Left lung (tissue), 10 donors: ENCODE measurements around the gene ARRDC5. TPM values are rescaled to one million over a fixed set of nuclear protein-coding genes. Genes with fewer than 3 reads are reported as not detected.
"Not testable (repeated sequence)": the region's sequence is repeated elsewhere in the genome, so short reads cannot be mapped to it uniquely, and the experiment has no call there.

ENCODE experiments used
- ATAC-seq: fragments of 200-7000 bp; cut with Tn5 transposase; one replicate; pipeline ENCODE4 v1.9.1; 2020; ENCODE audit warnings: moderate library complexity
- DNase-seq, 4 donors: peaks; one replicate each; pipeline ENCODE4 v3.0.0-alpha.2; 2013 to 2020
- H3K27ac ChIP-seq, 2 donors: fragments of 200-600 bp; sonication (generic) in 1 of 2; one replicate each; pipeline versions ENCODE4 v1.5.0 to v1.8.0; 2020 to 2021
- H3K27me3 ChIP-seq, 2 donors: fragments of 200-600 bp; sonication (generic) in 1 of 2; one replicate each; pipeline versions ENCODE4 v1.5.0 to v1.8.0; 2020 to 2021
- H3K36me3 ChIP-seq, 2 donors: fragments of 200-600 bp; sonication (generic) in 1 of 2; one replicate each; pipeline versions ENCODE4 v1.5.0 to v1.8.0; 2020 to 2021
- H3K4me1 ChIP-seq, 2 donors: fragments of 200-600 bp; one replicate each; pipeline ENCODE4 v1.8.0; 2021
- H3K4me3 ChIP-seq, 2 donors: fragments of 200-600 bp; sonication (generic) in 1 of 2; one replicate each; pipeline versions ENCODE4 v1.5.0 to v1.8.0; 2020 to 2021; ENCODE audit warnings: mild to moderate bottlenecking in 1 of 2
- H3K9me3 ChIP-seq, 2 donors: fragments of 200-600 bp; sonication (generic) in 1 of 2; one replicate each; pipeline versions ENCODE4 v1.5.0 to v1.8.0; 2020 to 2021
- intact Hi-C, 2 donors: fragments of 100-400 bp; cut with DNase I; formaldehyde crosslinking; loops; one replicate each; pipeline versions ENCODE4 v1.11.2 to v1.14.2; 2022
- polyA plus RNA-seq, 6 donors: library from polyadenylated mRNA; unstranded; fragments of 120-200 nt; gene quantifications; one replicate each; pipeline ENCODE4 v1.2.1, GENCODE V29; 2013; ENCODE audit not compliant: insufficient read length in 6 of 6
- total RNA-seq, 2 donors: library from RNA; stranded (reverse); fragmentation: NEBNext Ultra II Directional; extraction: Animal tissue kit (Norgen Biotek cat#: 25700); gene quantifications; one replicate each; pipeline ENCODE4 v1.2.1, GENCODE V29; 2021
- TF ChIP-seq, protein P1 (sequence below), 2 donors: fragments of 200-600 bp; sonication (generic) in 1 of 2; IDR thresholded peaks; one replicate each; pipeline versions ENCODE4 v1.5.0 to v1.8.0; 2021; ENCODE audit warnings: antibody characterized with exemption in 2 of 2
- donor health status: DM: no; HTN: yes; CAD: no.
- donor health status: DM: no; HTN: no; CAD: no.

Gene ARRDC5
- total and polyA plus RNA-seq, 8 donors: 0.08 to 0.81 (median 0.22) TPM; not detected in 4

DNA sequence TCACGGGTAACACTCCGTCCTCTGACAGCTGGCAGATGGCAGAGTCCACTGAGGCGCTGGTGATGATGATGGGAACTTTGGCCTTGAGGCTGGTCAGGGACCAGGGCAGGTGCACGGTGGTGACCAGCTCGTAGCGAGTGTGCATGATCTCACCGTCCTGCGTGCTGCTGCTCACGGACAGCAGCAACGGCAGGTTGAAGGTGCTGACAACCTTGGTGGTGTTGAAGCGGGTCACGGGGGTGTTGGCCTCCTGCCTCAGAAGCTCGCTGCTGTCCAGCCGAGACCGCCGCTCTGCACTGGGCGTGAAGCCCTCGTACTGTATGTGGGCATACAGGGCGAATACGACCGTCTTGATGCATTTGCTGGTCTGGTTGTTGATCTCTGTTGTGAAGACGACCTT lies 11.6 kb downstream of the ARRDC5 start:
- Histone ChIP-seq H3K4me3 (no peak overlapping the region), H3K27ac (no peak overlapping the region), H3K36me3 (no peaks in the 10 kb centered on the region), H3K4me1 (peaks cover 0 to 15% of the 10 kb centered on the region in 2 donors), H3K9me3 (no peaks in the 10 kb centered on the region), H3K27me3 (peaks cover 0 to 8% of the 10 kb centered on the region in 2 donors)
- ATAC-seq (no peak), DNase-seq (no peak)
- TF ChIP-seq, protein P1, sequence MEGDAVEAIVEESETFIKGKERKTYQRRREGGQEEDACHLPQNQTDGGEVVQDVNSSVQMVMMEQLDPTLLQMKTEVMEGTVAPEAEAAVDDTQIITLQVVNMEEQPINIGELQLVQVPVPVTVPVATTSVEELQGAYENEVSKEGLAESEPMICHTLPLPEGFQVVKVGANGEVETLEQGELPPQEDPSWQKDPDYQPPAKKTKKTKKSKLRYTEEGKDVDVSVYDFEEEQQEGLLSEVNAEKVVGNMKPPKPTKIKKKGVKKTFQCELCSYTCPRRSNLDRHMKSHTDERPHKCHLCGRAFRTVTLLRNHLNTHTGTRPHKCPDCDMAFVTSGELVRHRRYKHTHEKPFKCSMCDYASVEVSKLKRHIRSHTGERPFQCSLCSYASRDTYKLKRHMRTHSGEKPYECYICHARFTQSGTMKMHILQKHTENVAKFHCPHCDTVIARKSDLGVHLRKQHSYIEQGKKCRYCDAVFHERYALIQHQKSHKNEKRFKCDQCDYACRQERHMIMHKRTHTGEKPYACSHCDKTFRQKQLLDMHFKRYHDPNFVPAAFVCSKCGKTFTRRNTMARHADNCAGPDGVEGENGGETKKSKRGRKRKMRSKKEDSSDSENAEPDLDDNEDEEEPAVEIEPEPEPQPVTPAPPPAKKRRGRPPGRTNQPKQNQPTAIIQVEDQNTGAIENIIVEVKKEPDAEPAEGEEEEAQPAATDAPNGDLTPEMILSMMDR (IDR thresholded peaks at IDR 0.05): no peak
- intact Hi-C loops: no loop called here

DNA sequence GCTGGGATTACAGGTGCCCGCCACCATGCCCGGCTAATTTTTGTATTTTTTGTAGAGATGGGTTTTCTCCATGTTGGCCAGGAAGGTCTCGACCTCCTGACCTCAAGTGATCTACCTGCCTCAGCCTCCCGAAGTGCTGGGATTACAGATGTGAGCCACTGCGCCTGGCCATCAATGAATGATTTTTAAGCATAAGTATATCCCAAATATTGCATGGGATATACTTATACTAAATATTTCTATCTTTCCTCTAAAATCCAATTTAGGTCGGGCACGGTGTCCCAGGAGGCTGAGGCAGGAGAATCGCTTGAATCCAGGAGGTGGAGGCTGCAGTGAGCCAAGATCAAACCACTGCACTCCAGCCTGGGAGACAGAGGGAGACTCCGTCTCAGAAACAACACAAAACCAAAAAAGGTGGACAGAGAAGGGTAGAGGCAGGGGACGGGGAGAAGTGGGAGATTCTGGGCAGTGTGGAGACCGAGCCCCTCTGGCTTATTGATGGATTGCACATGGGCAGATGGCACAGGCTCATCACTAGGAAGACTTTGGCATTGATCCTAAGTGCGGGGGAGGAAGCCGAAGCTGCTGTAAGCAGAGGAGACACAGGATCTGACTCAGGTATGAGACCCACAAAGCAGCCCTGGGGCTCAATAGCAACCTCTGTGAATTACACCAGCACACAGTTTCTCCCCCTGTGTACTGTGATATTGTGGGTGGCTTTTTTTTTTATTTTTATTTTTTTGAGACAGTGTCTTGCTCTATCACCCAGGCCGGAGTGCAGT lies 13.5 kb downstream of the ARRDC5 start:
- intact Hi-C loops: no loop called here
- no peak for ATAC-seq

DNA sequence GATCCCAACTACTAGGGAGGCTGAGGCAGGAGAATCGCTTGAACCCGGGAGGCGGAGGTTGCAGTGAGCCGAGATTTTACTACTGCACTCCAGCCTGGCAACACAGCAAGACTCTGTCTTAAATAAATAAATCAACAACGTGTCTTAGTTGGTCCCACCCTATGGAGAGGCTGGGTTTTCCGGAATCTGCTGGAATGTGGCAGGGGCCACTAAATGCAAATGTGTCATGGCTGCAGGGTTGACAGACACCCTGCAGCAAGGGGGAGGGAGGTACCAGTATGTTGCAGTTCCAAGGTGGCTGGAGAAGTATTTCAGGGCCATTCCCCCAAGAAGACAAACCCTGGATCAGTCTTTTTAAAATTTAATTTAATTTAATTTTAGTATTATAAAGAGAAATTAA lies 14.9 kb downstream of the ARRDC5 start:
- ATAC-seq: not testable (repeated sequence)

More for the DNA sequence above, 13.5 kb downstream of the ARRDC5 start:
- no peak for DNase-seq
- Histone ChIP-seq H3K27me3 (peaks cover 0 to 8% of the 10 kb centered on the region in 2 donors), H3K4me3 (no peak overlapping the region), H3K27ac (no peak overlapping the region), H3K36me3 (no peaks in the 10 kb centered on the region), H3K9me3 (no peaks in the 10 kb centered on the region), H3K4me1 (no peaks in the 10 kb centered on the region)
- TF ChIP-seq, protein P1 (IDR thresholded peaks at IDR 0.05): no peak

DNA sequence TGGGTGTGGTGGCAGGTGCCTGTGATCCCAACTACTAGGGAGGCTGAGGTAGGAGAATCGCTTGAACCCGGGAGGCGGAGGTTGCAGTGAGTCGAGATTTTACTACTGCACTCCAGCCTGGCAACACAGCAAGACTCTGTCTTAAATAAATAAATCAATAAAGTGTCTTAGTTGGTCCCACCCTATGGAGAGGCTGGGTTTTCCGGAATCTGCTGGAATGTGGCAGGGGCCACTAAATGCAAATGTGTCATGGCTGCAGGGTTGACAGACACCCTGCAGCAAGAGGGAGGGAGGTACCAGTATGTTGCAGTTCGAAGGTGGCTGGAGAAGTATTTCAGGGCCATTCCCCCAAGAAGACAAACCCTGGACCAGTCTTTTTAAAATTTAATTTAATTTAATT lies 17.7 kb downstream of the ARRDC5 start:
- H3K4me3 ChIP-seq, H3K36me3 ChIP-seq, H3K9me3 ChIP-seq, intact Hi-C loops, DNase-seq, H3K4me1 ChIP-seq, H3K27me3 ChIP-seq, ATAC-seq, H3K27ac ChIP-seq: not testable (repeated sequence)

More for the DNA sequence above, 14.9 kb downstream of the ARRDC5 start:
- H3K9me3 ChIP-seq, H3K4me1 ChIP-seq, H3K36me3 ChIP-seq, H3K4me3 ChIP-seq, intact Hi-C loops, DNase-seq, H3K27me3 ChIP-seq, H3K27ac ChIP-seq: not testable (repeated sequence)

DNA sequence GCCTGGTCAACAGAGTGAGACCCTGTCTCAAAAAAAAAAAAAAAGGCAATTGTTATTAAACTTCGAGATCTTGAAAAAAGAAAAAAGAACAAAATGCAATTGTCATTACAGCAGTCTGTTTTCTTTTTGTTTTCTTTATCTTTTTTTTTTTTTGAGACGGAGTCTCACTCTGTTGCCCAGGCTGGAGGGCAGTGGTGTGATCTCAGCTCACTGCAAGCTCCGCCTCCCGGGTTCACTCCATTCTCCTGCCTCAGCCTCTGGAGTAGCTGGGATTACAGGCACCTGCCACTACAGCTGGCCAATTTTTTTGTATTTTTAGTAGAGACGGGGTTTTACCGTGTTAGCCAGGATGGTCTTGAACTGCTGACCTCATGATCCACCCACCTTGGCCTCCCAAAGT lies 19.8 kb downstream of the ARRDC5 start:
- H3K36me3 ChIP-seq, H3K27ac ChIP-seq, H3K4me1 ChIP-seq, intact Hi-C loops, DNase-seq, H3K4me3 ChIP-seq, ATAC-seq, H3K9me3 ChIP-seq: not testable (repeated sequence)
- H3K27me3 ChIP-seq: peaks cover 0 to 12% of the 10 kb centered on the region in 2 donors

DNA sequence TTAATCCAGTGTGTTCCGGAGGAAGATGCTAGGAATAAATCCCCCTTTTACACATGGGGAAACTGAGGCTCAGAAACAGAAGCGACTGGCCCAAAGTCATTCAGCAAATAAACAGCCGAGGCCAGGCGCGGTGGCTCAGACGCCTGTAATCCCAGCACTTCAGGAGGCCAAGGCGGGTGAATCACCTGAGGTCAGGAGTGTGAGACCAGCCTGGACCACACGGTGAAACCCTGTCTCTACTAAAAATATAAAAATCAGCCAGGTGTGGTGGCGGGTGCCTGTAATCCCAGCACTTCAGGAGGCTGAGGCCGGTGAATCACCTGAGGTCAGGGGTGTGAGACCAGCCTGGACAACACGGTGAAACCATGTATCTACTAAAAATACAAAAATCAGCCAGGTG lies 23.7 kb downstream of the ARRDC5 start:
- Histone ChIP-seq H3K4me3 (no peak overlapping the region), H3K27ac (no peak overlapping the region), H3K9me3 (no peaks in the 10 kb centered on the region), H3K4me1 (no peaks in the 10 kb centered on the region), H3K27me3 (peaks cover 0 to 25% of the 10 kb centered on the region in 2 donors), H3K36me3 (no peaks in the 10 kb centered on the region)
- intact Hi-C loops: loop anchor here in 1 of 2 donors (10.0 kb wide), 1 partner anchor 156 kb away; no protein-coding TSS in a partner anchor
- TF ChIP-seq, protein P1 (IDR thresholded peaks at IDR 0.05): no peak
- ATAC-seq: no peak
- no peak for DNase-seq
